Uterus (tissue), 2 donors: Measurements from ENCODE around the gene APOB.
"Not testable (repeated sequence)": the region's sequence is repeated elsewhere in the genome, so short reads cannot be mapped to it uniquely, and the experiment has no call there.

Source experiments
- POLR2A ChIP-seq, 2 donors: fragments of 450-650 bp; IDR thresholded peaks; one replicate each; pipeline ENCODE4 v1.6.1; 2016; ENCODE audit warnings: antibody characterized with exemption in 2 of 2, mild to moderate bottlenecking in 1 of 2, moderate library complexity in 1 of 2
- TF ChIP-seq, protein P1 (sequence below), 4 experiments: fragments of 200-600 bp in 2 of 4; fragments of 450-650 bp in 2 of 4; sonication (generic) in 2 of 4; IDR thresholded peaks; one replicate each; pipeline ENCODE4 v1.5.1; 2016 to 2019; ENCODE audit warnings: antibody characterized with exemption in 4 of 4, mild to moderate bottlenecking in 2 of 4, moderate library complexity in 1 of 4

DNA sequence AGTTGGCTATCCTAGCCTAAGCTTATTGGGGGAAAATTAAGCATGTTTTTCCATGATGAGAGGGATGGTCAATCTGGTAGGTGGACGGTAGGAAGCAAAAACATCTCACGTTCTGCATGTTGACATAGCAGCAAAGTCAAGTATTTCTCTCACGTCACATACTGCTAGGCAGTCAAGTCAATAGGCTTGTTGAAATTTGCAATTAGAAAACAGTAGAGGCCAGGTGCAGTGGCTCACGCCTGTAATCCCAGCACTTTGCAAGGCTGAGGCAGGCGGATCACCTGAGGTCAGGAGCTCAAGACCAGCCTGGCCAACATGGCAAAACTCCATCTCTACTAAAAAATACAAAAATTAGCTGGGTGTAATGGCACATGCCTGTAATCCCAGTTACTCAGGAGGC lies 14.9 kb downstream of the APOB start:
- TF ChIP-seq, protein P1, sequence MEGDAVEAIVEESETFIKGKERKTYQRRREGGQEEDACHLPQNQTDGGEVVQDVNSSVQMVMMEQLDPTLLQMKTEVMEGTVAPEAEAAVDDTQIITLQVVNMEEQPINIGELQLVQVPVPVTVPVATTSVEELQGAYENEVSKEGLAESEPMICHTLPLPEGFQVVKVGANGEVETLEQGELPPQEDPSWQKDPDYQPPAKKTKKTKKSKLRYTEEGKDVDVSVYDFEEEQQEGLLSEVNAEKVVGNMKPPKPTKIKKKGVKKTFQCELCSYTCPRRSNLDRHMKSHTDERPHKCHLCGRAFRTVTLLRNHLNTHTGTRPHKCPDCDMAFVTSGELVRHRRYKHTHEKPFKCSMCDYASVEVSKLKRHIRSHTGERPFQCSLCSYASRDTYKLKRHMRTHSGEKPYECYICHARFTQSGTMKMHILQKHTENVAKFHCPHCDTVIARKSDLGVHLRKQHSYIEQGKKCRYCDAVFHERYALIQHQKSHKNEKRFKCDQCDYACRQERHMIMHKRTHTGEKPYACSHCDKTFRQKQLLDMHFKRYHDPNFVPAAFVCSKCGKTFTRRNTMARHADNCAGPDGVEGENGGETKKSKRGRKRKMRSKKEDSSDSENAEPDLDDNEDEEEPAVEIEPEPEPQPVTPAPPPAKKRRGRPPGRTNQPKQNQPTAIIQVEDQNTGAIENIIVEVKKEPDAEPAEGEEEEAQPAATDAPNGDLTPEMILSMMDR (IDR thresholded peaks at IDR 0.05): not testable (repeated sequence)
- TF ChIP-seq POLR2A (IDR thresholded peaks at IDR 0.05): not testable (repeated sequence)
